CD4-positive, alpha-beta T cell treated with Interleukin-10 for 1 hour (primary cell): ENCODE results near the gene C16orf82.

Source experiments
- DNase-seq: peaks from one replicate; pipeline ENCODE4 v3.0.0-alpha.2; 2020

C16orf82 gene

GRCh38 chr16:27096375-27096774 lies 29.6 kb downstream of the C16orf82 start:
- DNase-seq = no peak

- no peak for DNase-seq
Observed at GRCh38 chr16:27097800-27098230, 31.1 kb downstream of the C16orf82 start.

- DNase-seq = no peak
Observed at GRCh38 chr16:27098366-27099049, 31.8 kb downstream of the C16orf82 start.

GRCh38 chr16:27102701-27103575 lies 36.2 kb downstream of the C16orf82 start:
- no peak for DNase-seq

- DNase-seq = no peak
Observed at GRCh38 chr16:27103954-27104353, 37.2 kb downstream of the C16orf82 start.

DNA sequence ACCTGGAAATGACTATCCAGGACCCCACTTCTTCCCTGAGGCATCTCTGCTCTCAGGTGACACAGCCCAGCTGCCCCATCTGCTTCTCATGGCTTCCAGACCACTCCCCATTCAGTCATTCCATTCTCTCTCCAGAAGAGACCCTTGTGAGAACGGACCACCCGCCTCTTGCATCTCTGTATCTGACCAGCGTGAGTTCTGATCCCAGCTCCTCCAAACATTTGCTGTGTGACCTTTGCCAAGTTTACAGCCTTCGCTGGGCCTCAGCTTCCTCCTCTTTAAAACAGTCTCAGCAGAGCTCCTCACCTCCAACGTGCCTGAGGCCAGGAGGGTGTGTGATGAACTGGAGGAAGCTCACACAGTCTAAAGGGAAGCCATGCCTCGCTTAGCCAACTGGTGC lies 39.6 kb downstream of the C16orf82 start:
- DNase-seq = no peak

GRCh38 chr16:27107185-27107592 lies 40.5 kb downstream of the C16orf82 start:
- DNase-seq = no peak

DNA sequence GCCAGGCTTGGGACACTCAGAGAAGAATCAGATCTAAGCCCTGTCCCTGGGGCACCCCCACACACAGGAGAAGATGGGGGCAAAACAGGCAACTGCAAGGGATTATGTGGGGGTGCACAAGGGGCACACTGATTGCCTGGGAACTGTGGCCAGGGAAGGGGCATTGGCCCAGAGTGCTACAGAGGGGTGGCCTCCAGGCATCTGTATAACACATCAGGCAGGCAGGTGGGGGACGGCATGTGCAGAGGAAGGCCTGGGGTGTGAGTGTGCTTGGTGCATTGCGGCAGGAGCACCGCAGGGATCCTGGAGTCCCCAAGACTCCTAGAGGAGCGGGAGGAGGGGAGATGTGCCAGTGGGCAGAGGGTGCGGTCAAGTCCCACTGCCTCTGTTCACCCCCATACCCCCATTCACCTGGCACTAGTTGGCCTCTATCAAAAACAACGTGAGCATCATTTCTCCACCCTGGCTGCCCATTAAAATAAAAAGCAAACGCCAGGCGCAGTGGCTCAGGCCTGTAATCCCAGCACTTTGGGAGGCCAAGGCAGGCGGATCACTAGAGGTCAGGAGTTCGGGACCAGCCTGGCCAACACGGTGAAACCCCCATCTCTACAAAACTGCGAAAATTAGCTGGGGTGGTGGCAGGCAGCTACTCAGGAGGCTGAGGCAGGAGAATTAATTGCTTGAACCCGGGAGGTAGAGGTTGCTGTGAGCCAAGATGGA lies 41.5 kb downstream of the C16orf82 start:
- no peak for DNase-seq

DNA sequence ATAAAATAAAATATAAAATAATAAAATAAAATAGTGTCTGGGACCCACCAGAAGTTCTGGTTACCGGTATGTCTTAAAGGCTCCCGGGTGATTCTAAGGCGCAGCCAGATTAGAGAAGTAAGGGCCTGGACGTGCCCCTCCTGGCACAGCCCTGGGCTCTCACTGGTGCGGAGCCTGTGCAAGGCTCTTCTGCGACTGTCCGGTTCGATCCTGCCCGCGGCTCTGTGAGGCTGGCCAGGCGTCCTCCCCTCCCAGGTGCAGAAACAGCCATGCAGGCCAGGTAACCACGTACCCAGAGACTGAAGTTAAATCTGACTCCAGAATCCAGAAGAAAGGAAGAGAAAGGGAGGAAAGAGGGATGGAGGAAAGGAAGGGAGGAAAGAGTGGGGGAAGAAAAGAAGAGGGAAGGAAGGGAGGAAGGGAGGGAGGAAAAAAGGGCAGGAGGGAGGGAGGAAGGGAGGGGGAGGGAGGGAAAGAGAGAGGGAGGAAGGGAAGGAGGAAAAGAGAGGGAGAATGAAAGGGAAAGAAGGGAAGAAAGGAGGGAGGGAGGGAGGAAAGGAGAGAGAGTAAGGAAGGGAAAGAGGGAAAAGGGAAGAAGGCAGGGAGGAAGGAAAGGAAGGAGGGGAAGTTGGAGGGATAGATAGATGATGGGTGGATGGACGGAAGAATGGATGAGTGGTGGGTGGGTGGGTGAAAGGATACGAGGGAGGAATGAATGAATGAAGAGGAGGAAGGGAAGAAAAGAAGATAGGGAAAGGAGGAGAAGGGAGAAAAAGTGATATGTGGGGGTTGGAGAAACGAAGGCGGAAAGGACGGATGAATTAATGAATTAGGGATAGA lies 42.3 kb downstream of the C16orf82 start:
- DNase-seq = no peak

- peak; percentile 76 for DNase-seq
Observed at GRCh38 chr16:27109666-27110523, 43.2 kb downstream of the C16orf82 start.

- DNase-seq = no peak
Observed at GRCh38 chr16:27110524-27110896, 43.8 kb downstream of the C16orf82 start.

DNA sequence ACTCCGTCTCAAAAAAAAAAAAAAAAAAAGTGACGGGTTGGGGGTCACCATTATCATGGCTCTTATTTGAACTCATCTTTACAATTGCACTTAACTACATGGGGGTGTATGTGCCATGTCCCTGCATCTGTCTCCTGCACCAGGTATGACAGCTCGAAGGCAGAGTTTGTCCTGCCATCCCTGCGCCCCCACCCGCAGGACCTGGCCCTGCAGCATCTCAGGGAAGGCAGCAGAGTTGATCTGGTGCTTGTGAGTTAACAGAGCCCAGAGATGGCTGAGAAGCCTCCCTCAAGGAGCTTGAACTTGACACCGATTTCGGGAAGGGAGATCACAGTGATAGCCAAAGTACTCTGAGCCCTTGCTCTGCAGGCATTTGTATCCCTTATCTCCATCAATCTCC lies 44.8 kb downstream of the C16orf82 start:
- no peak for DNase-seq

GRCh38 chr16:27112093-27112811 lies 45.5 kb downstream of the C16orf82 start:
- DNase-seq = no peak

DNA sequence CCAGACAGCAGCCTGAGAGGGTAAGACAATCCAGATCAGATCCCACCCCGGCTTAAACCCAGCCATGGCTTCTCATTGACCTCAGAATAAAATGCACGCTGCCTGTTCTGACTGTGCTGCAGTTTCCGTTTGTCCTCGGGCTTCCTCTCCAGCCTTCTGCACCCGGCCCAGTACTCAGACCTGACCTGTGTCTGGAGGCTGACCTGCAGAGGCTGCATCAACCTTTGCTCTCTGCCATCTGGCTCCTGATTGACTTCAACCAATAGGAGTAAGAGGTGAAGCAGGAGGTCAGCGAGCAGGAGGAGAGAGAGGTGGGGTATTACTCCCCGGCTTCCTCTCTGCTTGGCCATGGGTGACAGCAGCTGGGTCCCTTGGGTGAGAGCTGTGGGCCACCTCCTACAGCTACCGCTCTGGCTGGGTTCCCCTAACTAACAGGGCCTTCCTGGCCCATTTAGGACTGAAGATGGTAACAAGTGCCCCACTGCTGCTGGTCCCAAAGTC lies 46.7 kb downstream of the C16orf82 start:
- DNase-seq = no peak

GRCh38 chr16:27114006-27114405 lies 47.3 kb downstream of the C16orf82 start:
- DNase-seq = no peak

- DNase-seq = no peak
Observed at GRCh38 chr16:27118526-27118925, 51.8 kb downstream of the C16orf82 start.
